ENCODE results near the gene CAND2. TPM values are rescaled to one million over a fixed set of nuclear protein-coding genes. Genes with fewer than 3 reads are reported as not detected.

CAND2 gene
- total and polyA plus RNA-seq, 4 experiments from 2014 or later = 1.9 to 2.3 (median 2.2) TPM

DNA sequence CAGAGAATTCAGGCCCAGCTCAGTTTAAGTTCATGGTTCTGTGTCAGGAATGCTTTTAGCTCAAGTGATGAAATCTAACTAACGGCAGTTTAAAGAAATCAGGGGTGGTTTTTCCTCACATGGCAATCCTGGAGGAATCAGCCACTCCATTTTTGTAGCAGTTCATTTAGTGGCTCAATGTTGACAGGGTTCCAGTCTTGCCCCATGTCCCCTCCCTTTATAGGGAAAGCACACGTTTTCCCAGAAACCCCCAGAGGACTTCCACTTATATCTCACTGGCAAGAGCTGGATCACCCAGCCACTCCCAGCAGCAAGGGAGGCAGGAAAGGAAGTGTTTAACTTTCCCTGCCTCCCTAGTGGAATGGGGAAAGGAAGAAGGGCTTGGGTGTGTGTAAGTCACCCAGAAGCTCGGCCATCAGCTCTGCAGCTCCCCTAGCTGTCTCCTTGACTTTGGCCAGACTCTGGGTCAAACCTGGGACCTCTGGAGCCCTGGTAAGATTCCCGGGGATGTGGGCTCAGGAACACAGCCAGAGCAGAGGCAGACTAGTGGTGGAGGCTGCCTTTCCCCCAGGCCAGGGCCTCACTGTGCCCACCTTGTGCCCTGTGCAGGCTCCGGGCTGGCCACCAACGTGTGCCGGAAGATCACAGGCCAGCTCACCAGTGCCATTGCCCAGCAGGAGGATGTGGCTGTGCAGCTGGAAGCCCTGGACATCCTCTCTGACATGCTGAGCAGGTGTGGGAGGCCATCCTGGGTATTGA is 11.3 kb downstream of the CAND2 start:
- H3K27me3 Mint-ChIP-seq = no peaks in the 10 kb centered on the region
- POLR2A ChIA-PET (ENCODE audit: partially characterized antibody) = interaction anchor here (1.6 to 3.4 kb wide), 2 partner anchors 11 to 34 kb away, joined by 6 to 21 read pairs; partner anchors contain the start of genes CAND2 and RPL32
- CTCF ChIA-PET (ENCODE audit: partially characterized antibody) = interaction anchor here (4.3 to 7.1 kb wide), 3 partner anchors 9 to 35 kb away, joined by 47 to 61 read pairs (median 55); partner anchors contain the start of genes CAND2 and RPL32
- H3K4me1 ChIP-seq (ENCODE audit: insufficient read depth, low read length) = peaks cover 13% of the 10 kb centered on the region
- H3K27ac ChIP-seq (ENCODE audit: low read depth, low read length) = no peak overlapping the region
- no peaks in the 10 kb centered on the region for H3K36me3 ChIP-seq (ENCODE audit: insufficient read depth, low read length)
- no peaks in the 10 kb centered on the region for H3K36me3 Mint-ChIP-seq
- no peak for DNase-seq
- intact Hi-C loops (cut with micrococcal nuclease) = no loop called here
- no peaks in the 10 kb centered on the region for H3K9me3 ChIP-seq (ENCODE audit: control insufficient read depth in 1 of 2, low read length in 2 of 2)
- H3K9me3 Mint-ChIP-seq = no peaks in the 10 kb centered on the region
- no peak overlapping the region for H3K4me3 ChIP-seq (ENCODE audit: low read length in 2 of 2)
- peaks cover 0 to 21% (median 11%) of the 10 kb centered on the region in 4 donors for H3K4me1 Mint-ChIP-seq
- no peaks in the 10 kb centered on the region for H3K27me3 ChIP-seq (ENCODE audit: insufficient read depth, low read length)
- H3K27ac Mint-ChIP-seq = peak overlapping the region in 2 of 7 donors; percentile 12 to 57
- H3K4me3 Mint-ChIP-seq = no peak overlapping the region

DNA sequence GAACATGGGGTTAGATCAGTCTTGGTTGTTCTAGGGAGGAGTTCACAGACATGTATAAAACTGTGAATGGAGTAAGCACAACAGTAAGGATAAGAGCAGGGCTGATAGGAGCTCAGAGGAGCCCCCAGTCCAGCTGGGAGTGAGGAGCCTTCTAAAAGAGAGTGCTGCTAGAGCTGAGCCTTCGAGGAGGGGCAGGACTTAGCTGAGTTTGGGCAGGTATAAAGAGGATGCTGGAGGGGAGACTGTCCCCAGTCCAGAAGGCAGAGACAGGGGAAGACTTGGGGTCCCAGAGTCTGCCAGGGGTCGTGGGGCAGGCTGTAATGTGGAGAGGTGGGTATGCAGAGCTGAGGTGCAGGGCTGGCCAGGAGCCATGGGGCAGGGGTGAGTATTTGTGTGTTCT is 12.1 kb downstream of the CAND2 start:
- intact Hi-C loops (cut with micrococcal nuclease) = no loop called here

DNA sequence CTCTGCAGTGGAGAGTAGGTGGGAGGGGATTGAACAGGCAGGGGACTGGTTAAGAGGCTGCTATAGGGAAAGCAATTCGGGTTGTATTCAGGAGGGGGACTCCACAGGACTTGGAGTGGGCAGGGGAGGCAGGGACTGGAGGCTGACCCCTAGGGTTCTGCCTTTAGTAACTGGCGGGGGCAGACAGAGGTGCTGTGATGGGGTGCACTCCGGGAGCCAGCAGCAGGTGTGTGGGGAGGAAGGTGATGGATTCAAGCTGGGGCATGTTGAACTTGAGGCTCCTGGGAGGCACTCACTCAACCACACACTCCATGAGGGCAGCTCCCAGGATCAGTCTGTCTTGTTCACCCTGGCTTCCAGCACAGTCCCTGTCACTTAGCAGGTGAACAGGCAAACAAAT is 12.5 kb downstream of the CAND2 start:
- Mint-ChIP-seq H3K9me3 (no peaks in the 10 kb centered on the region), H3K4me3 (peak overlapping the region; percentile 12 to 76 (median 67)), H3K4me1 (peaks cover 0 to 21% (median 11%) of the 10 kb centered on the region in 4 donors), H3K27ac (peak overlapping the region in 3 of 7 donors; percentile 52 to 77 (median 76)), H3K27me3 (no peaks in the 10 kb centered on the region), H3K36me3 (no peaks in the 10 kb centered on the region)
- Histone ChIP-seq H3K4me1 (ENCODE audit: insufficient read depth, low read length) (peaks cover 13% of the 10 kb centered on the region), H3K27me3 (ENCODE audit: insufficient read depth, low read length) (no peaks in the 10 kb centered on the region), H3K4me3 (ENCODE audit: low read length in 2 of 2) (no peak overlapping the region), H3K9me3 (ENCODE audit: control insufficient read depth in 1 of 2, low read length in 2 of 2) (no peaks in the 10 kb centered on the region), H3K27ac (ENCODE audit: low read depth, low read length) (no peak overlapping the region), H3K36me3 (ENCODE audit: insufficient read depth, low read length) (no peaks in the 10 kb centered on the region)
- no peak for DNase-seq
- ChIA-PET CTCF (ENCODE audit: partially characterized antibody) (interaction anchor here (1.0 to 7.1 kb wide), 6 partner anchors 9 to 34 kb away, joined by 3 to 61 read pairs (median 29); partner anchors contain the start of genes CAND2 and RPL32), POLR2A (ENCODE audit: partially characterized antibody) (interaction anchor here (1.1 to 3.4 kb wide), 4 partner anchors 13 to 33 kb away, joined by 3 to 21 read pairs (median 4); partner anchors contain the start of genes CAND2 and RPL32)
- intact Hi-C loops (cut with micrococcal nuclease) = no loop called here

More for the DNA sequence above, 12.1 kb downstream of the CAND2 start:
- CTCF ChIA-PET (ENCODE audit: partially characterized antibody) = interaction anchor here (4.3 to 7.1 kb wide), 3 partner anchors 10 to 34 kb away, joined by 47 to 61 read pairs (median 55); partner anchors contain the start of genes CAND2 and RPL32
- Histone ChIP-seq H3K27me3 (ENCODE audit: insufficient read depth, low read length) (no peaks in the 10 kb centered on the region), H3K27ac (ENCODE audit: low read depth, low read length) (no peak overlapping the region), H3K4me1 (ENCODE audit: insufficient read depth, low read length) (peaks cover 13% of the 10 kb centered on the region), H3K36me3 (ENCODE audit: insufficient read depth, low read length) (no peaks in the 10 kb centered on the region), H3K4me3 (ENCODE audit: low read length in 2 of 2) (no peak overlapping the region), H3K9me3 (ENCODE audit: control insufficient read depth in 1 of 2, low read length in 2 of 2) (no peaks in the 10 kb centered on the region)
- no peaks in the 10 kb centered on the region for H3K27me3 Mint-ChIP-seq
- peak overlapping the region in 2 of 7 donors; percentile 12 to 26 for H3K27ac Mint-ChIP-seq
- H3K9me3 Mint-ChIP-seq = no peaks in the 10 kb centered on the region
- no peaks in the 10 kb centered on the region for H3K36me3 Mint-ChIP-seq
- H3K4me3 Mint-ChIP-seq = peak overlapping the region in 7 of 8 donors; percentile 18 to 76 (median 52)
- no peak for DNase-seq
- peaks cover 0 to 21% (median 11%) of the 10 kb centered on the region in 4 donors for H3K4me1 Mint-ChIP-seq
- POLR2A ChIA-PET (ENCODE audit: partially characterized antibody) = interaction anchor here (1.6 to 3.4 kb wide), 2 partner anchors 12 to 33 kb away, joined by 6 to 21 read pairs; partner anchors contain the start of genes CAND2 and RPL32

DNA sequence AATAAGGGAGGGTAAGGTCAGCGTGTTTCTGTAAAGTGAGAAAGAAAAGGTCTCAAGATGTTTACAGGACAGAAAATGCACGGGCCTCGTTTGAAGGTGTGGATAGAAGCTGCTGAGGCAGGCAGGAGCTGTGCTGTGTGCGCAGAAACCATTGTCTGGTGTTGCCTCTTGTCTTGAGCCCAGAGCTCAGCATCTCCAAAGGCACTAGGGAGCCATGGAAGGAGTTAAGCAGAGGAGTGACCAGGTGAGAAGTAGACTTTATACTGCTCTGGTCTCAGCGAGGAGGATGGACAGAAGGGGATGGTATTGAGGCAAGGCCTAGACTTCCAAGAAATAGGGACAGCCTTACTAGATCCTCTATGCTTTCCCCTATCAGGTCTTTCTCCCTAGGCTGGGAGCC is 13.0 kb downstream of the CAND2 start:
- Histone ChIP-seq H3K27me3 (ENCODE audit: insufficient read depth, low read length) (no peaks in the 10 kb centered on the region), H3K4me3 (ENCODE audit: low read length in 2 of 2) (peak overlapping the region in 1 of 2 donors; percentile 51), H3K27ac (ENCODE audit: low read depth, low read length) (peak overlapping the region; percentile 9), H3K9me3 (ENCODE audit: control insufficient read depth in 1 of 2, low read length in 2 of 2) (no peaks in the 10 kb centered on the region), H3K36me3 (ENCODE audit: insufficient read depth, low read length) (no peaks in the 10 kb centered on the region), H3K4me1 (ENCODE audit: insufficient read depth, low read length) (peaks cover 13% of the 10 kb centered on the region)
- DNase-seq = no peak
- ChIA-PET CTCF (ENCODE audit: partially characterized antibody) (interaction anchor here (1.0 to 7.1 kb wide), 11 partner anchors 8 to 203 kb away, joined by 3 to 61 read pairs (median 8); partner anchors contain the start of genes CAND2 and RPL32), POLR2A (ENCODE audit: partially characterized antibody) (interaction anchor here (1.1 to 3.4 kb wide), 4 partner anchors 13 to 32 kb away, joined by 3 to 44 read pairs (median 12); partner anchors contain the start of genes CAND2 and RPL32)
- no peaks in the 10 kb centered on the region for H3K9me3 Mint-ChIP-seq
- H3K4me1 Mint-ChIP-seq = peaks cover 0 to 21% (median 11%) of the 10 kb centered on the region in 4 donors
- no peaks in the 10 kb centered on the region for H3K27me3 Mint-ChIP-seq
- no peaks in the 10 kb centered on the region for H3K36me3 Mint-ChIP-seq
- peak overlapping the region; percentile 33 to 76 (median 68) for H3K4me3 Mint-ChIP-seq
- intact Hi-C loops (cut with micrococcal nuclease) = no loop called here
- peak overlapping the region in 5 of 7 donors; percentile 34 to 81 (median 76) for H3K27ac Mint-ChIP-seq

DNA sequence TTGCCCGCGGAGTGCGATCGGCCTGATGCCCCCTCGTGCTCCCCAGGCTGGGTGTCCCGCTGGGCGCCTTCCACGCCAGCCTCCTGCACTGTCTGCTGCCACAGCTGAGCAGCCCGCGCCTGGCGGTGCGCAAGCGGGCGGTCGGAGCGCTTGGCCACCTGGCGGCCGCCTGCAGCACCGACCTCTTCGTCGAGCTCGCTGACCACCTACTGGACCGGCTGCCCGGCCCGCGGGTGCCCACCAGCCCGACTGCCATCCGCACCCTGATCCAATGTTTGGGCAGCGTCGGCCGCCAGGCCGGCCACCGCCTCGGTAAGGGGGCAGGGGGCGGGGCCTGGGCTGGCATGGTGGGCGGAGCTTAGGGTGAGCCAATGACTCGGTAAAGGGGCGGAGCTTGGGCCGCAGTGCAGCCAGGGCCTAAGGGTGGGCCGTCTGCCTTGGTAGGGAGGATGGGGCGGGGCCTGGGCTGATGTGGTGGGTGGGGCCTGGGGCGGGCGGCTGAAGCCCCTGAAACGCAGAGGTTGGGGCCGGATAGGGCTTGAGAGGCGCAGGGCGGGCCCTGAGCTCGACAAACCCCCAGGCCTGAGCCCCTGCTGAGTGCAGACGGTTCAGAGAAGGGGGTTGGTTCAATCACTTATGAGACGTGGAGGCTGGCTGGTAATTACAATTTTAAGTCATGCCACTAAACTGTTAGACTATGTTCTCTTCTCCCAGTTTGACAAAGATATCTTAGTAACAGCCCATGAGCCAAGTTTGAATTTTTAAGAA is 13.7 kb downstream of the CAND2 start:
- no peaks in the 10 kb centered on the region for H3K36me3 ChIP-seq (ENCODE audit: insufficient read depth, low read length)
- no peaks in the 10 kb centered on the region for H3K36me3 Mint-ChIP-seq
- H3K27me3 Mint-ChIP-seq = no peaks in the 10 kb centered on the region
- DNase-seq = peak; percentile 91 to 95 (median 93)
- peak overlapping the region in 1 of 2 donors; percentile 51 for H3K4me3 ChIP-seq (ENCODE audit: low read length in 2 of 2)
- CTCF ChIA-PET (ENCODE audit: partially characterized antibody) = interaction anchor here (0.8 to 7.1 kb wide), 23 partner anchors 8 to 838 kb away, joined by 3 to 61 read pairs (median 4); partner anchors contain the start of genes CAND2 and RPL32
- peak overlapping the region; percentile 14 to 87 (median 79) for H3K27ac Mint-ChIP-seq
- POLR2A ChIA-PET (ENCODE audit: partially characterized antibody) = interaction anchor here (1.0 to 3.4 kb wide), 7 partner anchors 14 to 189 kb away, joined by 3 to 44 read pairs (median 6); partner anchors contain the start of genes CAND2, RAF1 and RPL32
- peaks cover 13% of the 10 kb centered on the region for H3K4me1 ChIP-seq (ENCODE audit: insufficient read depth, low read length)
- peak overlapping the region; percentile 66 to 78 (median 70) for H3K4me3 Mint-ChIP-seq
- no peaks in the 10 kb centered on the region for H3K9me3 Mint-ChIP-seq
- H3K27me3 ChIP-seq (ENCODE audit: insufficient read depth, low read length) = no peaks in the 10 kb centered on the region
- peak overlapping the region; percentile 9 for H3K27ac ChIP-seq (ENCODE audit: low read depth, low read length)
- H3K4me1 Mint-ChIP-seq = peaks cover 0 to 21% (median 11%) of the 10 kb centered on the region in 4 donors
- intact Hi-C loops (cut with micrococcal nuclease) = loop anchor here (1.0 kb wide), 3 partner anchors 14 to 104 kb away; partner anchors contain the start of genes CAND2 and RPL32
- no peaks in the 10 kb centered on the region for H3K9me3 ChIP-seq (ENCODE audit: control insufficient read depth in 1 of 2, low read length in 2 of 2)

DNA sequence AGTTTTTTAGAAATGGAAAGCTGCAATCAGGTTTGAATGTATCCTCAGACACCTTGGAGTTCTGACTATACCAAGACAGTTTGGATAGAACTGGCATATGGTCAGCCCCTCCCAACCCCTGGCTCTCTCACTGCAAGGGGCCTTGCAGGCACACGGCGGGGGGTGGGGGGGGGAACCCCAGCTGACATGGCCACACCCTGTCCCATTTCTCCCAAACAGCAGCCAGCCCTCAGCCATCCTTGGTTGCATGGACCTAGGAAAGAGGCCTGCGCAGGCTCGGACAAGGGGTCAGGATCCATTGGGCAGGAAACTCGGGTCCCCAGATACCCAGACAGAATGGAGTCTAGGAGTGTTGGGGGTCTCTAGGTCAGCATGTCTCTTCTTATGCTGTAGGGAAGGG is 14.5 kb downstream of the CAND2 start:
- intact Hi-C loops (cut with micrococcal nuclease) = loop anchor here (1.0 kb wide), 3 partner anchors 15 to 105 kb away; partner anchors contain the start of genes CAND2 and RPL32
- ChIA-PET POLR2A (ENCODE audit: partially characterized antibody) (interaction anchor here (1.8 to 3.4 kb wide), 4 partner anchors 15 to 147 kb away, joined by 6 to 44 read pairs (median 14); partner anchors contain the start of genes CAND2, RAF1 and RPL32), CTCF (ENCODE audit: partially characterized antibody) (interaction anchor here (0.9 to 7.1 kb wide), 13 partner anchors 9 to 184 kb away, joined by 3 to 61 read pairs (median 6); partner anchors contain the start of genes CAND2 and RPL32)
- H3K4me1 ChIP-seq (ENCODE audit: insufficient read depth, low read length) = peaks cover 13% of the 10 kb centered on the region
- H3K9me3 Mint-ChIP-seq = no peaks in the 10 kb centered on the region
- no peak for DNase-seq
- no peaks in the 10 kb centered on the region for H3K36me3 ChIP-seq (ENCODE audit: insufficient read depth, low read length)
- H3K4me3 Mint-ChIP-seq = peak overlapping the region; percentile 66 to 78 (median 70)
- no peaks in the 10 kb centered on the region for H3K27me3 Mint-ChIP-seq
- H3K4me3 ChIP-seq (ENCODE audit: low read length in 2 of 2) = no peak overlapping the region
- H3K27ac Mint-ChIP-seq = peak overlapping the region in 6 of 7 donors; percentile 14 to 87 (median 71)
- H3K9me3 ChIP-seq (ENCODE audit: control insufficient read depth in 1 of 2, low read length in 2 of 2) = no peaks in the 10 kb centered on the region
- H3K4me1 Mint-ChIP-seq = peaks cover 0 to 21% (median 11%) of the 10 kb centered on the region in 4 donors
- no peak overlapping the region for H3K27ac ChIP-seq (ENCODE audit: low read depth, low read length)
- no peaks in the 10 kb centered on the region for H3K27me3 ChIP-seq (ENCODE audit: insufficient read depth, low read length)
- H3K36me3 Mint-ChIP-seq = no peaks in the 10 kb centered on the region
